Activated T-cell treated with anti-CD3 and anti-CD28 coated beads for 1 hour (primary cell): ENCODE measurements around the gene DPP10.
"Not testable (repeated sequence)": the region's sequence is repeated elsewhere in the genome, so short reads cannot be mapped to it uniquely, and the experiment has no call there.

Experiments
- DNase-seq: peaks from one replicate; pipeline ENCODE4 v3.0.0-alpha.2; 2020; ENCODE audit warnings: low read depth

The DPP10 gene

DNA sequence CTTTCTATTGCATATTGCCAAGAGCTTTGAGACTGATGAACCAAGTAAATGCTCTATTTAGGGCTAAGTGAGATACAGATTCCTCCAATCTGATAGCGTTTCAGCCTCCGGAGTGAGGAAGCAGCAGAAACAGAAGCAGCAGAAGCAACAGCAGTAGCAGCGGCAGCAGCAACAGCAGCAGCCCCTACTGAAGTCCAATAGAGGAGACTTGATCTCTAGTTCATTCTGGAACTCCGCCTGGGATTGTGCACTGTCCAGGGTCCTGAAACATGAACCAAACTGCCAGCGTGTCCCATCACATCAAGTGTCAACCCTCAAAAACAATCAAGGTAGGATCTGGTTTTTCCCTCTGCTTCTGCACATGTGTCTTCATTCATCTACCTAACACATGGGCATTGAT, at the start of gene DPP10:
Gene DPP10, plus strand, starts transcription at position 132 of the 400 bp plus-strand sequence.
- no peak for DNase-seq

- no peak for DNase-seq
Observed at GRCh38 chr2:114400890-114401289, 41.6 kb upstream of the DPP10 start.

DNA sequence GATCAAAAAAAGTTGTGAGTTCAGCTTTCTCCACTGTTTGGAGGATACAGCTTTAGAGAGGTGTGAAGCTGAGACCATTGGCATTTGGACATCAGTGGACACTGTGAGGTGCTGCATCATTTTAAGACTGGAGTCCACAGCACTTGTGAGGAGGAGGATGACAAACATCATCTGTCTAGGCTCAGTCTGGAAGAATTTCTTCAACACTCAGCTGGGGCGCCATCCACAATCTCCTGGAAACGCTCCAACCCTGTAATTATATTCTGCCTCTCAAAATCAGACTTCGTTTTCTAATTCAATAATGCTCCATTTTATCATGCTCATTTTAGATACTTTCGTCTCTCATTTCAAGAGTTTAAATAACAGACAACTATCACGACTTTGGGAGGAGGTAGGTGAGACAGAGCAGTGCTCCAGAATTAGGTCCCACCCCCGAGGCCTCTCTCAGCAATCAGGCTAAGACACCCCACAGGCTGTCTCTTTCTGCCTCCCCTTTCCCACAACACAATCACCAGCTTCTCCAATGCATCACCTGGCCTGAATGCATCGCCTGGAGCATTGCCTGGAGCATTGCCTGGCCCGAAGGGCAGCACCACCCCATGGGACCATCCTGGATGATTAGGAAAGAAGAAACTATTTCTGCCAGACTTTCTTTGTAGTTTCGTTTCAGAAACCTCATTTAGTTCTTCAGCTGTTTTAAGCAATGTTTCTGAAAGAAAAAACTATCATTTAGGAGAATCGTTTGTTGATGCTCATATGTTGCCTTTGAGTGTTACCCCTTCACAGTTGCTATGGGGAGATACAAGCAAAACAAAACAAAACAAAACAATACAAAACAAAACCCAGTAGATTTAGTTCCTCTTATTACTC, 37.0 kb upstream of the DPP10 start:
- DNase-seq, result no peak

- DNase-seq, result no peak
Observed at GRCh38 chr2:114406347-114406746, 36.1 kb upstream of the DPP10 start.

- not testable (repeated sequence) for DNase-seq
Observed at GRCh38 chr2:114407353-114407752, 35.1 kb upstream of the DPP10 start.

DNA sequence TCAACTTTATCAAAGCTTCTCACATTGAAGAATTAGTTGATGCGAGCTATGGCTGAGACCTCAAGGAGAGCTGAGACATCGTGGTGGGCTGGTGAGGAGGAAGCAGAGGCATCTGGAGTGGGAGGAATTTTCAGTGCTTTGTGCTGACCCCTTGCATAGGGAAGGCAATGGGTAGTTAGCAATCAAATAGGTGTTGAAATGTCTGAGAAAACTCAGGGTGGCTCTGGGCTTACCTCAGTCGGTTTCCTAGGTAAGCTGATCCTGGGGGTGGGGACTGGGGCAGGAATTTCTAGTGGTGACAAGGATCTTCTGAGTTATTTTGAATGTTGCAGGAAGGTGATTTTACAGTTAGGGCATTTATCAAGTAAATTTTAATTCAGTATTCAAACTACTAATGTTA, 20.7 kb upstream of the DPP10 start:
- no peak for DNase-seq

DNA sequence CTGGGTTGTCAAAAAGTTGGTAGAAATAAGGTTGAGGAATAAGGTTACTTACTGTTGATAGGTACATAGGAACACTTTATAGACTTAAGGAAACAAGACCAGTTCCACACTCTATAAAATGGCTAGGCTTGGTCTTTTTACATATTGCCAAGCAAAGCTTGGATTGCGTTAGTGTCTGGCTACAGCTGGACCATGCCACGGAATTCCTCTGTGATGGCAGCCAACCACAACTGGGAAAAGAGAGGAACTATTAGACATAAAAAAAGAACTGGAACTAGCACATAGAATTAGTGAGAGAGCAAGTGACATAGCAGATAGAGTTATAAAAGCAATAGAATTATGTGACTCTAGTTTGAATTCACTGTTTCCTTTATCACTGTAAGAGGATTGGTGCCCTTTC, 17.7 kb upstream of the DPP10 start:
- no peak for DNase-seq

GRCh38 chr2:114426756-114427155, 15.7 kb upstream of the DPP10 start:
- DNase-seq, result no peak

- no peak for DNase-seq
Observed at GRCh38 chr2:114436329-114436728, 6.1 kb upstream of the DPP10 start.

DNA sequence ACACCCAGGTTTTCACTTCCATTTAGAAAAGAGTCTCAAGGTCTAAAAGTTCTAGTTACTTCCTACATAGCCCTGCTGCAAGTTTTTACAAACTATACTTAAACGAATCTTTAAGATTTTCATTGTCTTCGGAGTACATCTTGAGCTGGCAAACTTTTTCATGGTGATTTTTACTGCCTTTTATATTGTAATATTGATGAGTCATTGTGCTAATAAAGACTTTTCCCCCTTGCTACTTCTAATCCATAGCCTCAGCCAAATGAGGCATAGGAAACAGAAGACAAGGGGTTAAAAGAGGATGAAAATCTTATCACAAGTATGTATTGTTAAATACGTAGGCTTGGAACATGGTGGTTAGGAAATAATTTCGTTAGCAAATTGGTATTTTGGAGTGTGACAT, 4.1 kb downstream of the DPP10 start:
- no peak for DNase-seq

DNA sequence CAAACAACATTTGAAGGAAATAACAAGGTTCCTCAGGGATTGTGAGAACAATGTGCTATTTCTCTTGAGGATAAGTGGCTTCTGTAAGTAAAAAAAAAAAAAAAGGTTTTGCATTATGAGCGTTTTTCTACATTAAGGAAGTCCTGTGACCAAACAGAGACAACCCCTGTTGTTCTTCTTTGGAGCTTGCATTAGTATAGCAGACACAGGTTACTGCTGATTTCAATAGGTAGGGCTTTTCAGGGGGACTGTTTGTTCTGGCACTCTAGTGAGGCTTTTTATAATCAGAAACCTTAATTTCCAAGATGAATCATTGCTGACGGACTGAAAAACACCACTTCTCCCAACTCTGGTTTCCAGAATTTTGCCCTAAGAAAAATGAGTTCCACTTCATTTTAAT, 8.2 kb downstream of the DPP10 start:
- no peak for DNase-seq

DNA sequence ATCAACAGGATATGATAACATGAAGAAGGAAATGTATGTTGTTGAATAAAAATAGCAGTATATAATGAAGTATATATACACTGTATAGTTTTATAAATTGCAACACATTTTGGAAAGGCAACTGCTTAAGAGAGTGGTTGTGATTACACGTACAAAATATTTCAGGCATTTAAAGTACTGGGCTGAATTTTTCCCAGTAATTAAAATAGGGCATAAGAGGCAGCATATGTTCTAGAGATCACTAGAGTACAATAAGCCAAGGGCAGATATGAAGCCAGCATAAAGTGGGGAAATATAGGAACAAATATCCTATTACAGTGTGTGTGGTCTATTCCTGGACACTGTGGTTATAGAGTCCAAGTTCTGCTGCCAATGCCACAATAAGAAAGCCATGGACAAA, 14.1 kb downstream of the DPP10 start:
- DNase-seq, result no peak

DNA sequence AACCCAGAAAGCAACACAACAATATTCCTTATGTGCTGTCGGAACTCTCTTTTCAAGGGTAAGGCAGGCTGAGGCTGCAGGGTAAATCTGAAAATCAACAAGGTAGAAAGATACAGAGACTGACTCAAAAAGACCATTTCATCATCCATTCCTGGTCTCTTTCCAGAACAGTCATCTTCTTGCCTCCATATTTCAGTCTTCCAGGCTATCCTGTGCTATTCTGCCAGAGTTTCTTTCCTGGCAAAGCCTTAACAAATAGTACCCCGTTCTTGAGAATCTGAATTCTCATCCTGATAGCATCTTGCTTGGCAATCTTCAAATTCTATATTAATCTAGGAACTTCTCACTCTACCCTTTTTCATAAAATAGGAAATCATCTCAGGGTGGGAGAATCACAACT, 15.5 kb downstream of the DPP10 start:
- DNase-seq, result no peak

DNA sequence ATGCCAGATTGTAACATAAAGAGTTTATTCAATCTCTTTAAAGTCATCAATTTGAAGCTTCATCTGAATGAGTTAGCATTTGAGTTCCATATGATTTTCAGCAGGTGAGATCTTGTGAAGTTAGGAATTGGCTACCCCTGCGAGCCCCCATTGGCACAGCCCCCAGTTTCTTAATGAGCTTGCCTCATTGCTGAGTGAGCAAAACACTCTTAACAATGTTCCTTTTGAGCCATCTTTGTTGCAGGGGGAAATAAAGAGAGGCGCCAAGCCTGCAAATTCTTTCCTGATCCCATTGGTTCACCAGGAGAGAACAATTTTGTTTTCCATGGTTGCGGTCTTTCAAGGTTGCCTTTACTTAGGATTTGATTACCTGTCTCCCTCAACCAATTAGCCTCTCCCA, 18.7 kb downstream of the DPP10 start:
- DNase-seq, result no peak

DNA sequence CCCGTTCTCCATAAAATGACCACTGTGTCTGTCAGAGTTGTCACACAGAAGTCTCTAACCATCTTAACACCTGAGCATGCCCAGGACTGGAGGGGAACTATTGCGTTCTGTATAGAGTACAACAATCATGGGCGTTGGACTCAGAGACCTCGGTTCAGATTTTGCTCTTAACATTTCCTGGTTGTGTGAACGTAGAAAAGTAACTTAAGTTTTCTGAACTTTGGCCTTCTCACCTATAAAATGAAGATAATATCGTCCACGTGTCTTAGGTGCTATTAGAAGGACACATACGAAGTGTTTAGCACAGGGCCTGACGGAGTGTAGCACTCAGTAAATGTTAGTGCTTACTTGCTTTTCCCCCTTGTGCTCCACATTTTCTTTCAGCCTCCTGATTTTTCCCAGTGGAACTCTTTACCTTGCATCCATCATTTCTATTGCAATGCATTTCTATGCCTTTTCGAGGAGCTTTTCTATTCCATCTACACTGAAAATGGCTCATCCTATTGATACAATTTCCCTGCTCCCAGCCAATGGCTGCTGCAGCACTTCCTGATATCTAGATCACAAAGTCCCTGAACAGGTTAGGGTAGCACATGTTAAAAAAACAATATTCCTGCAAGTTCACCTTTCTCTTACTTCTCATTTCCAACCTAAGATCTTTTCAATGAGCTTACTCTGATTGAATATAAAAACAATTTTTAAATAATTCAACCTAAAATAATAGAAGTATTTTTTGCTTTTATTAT, 22.7 kb downstream of the DPP10 start:
- DNase-seq, result no peak

- DNase-seq, result no peak
Observed at GRCh38 chr2:114468343-114468742, 25.9 kb downstream of the DPP10 start.

- DNase-seq, result no peak
Observed at GRCh38 chr2:114472246-114472645, 29.8 kb downstream of the DPP10 start.

- no peak for DNase-seq
Observed at GRCh38 chr2:114472726-114473125, 30.3 kb downstream of the DPP10 start.

DNA sequence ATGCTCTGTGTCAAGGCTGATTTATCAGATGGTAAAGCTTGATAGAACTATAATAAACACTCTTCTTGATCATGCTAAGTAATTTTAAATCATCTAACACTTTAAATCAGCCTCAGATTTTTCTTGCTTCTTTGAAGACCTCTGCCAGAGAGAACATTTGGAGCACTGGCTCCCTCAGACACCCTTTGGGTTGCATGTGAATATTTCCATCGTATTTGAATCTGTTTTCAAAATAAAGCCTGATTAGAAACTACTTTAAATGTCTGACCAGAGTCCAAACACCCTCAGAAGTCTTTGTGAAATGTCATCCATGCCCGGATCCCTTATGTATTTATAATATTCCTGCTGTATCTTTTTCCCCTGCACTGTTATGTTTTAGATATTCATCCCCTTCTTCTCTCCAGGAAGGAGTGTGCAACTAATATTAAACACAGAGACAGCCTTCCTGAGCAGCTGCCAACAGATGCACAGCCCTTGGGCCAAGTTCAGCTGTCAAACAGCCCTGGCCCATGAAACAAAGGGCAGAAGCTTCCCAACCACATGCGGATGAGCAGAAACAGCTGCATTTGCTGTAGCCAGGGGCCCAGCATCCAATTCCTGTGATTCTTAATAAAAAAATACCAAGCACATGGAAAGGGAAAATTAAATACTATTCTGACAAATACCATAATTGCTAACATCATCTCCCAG, 46.5 kb downstream of the DPP10 start:
- DNase-seq, result no peak

DNA sequence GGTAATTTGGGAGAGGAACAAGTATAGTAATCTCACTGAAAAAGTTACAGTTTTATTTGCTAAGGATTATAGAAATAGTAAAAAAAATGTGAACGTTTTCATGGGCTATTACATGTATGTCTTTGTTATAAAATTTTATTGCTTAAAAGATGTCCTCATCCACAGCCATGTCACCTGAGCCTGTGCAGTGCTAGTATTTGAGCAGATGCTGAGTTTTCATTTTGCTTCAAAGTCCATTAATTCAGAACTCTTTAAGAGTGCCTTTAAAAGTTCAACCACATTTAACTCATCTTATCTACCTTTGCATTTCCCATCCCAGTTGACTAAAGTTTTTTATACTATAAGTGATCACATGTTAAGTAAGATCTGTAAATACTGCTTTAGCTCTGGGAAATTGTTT, 52.6 kb downstream of the DPP10 start:
- no peak for DNase-seq

DNA sequence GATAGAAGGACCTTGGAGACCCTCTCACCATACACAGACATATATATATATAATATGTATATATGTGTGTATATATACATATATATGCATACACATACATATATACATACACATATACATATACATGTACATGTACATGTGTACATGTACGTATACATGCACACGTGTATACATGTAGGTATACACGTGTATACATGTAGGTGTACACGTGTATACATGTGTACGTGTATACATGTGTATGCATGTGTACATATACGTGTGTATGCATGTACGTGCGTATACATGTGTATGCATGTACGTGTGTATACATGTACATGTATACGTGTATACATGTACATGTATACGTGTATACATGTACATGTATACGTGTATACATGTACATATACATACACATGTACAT, 54.5 kb downstream of the DPP10 start:
- no peak for DNase-seq

DNA sequence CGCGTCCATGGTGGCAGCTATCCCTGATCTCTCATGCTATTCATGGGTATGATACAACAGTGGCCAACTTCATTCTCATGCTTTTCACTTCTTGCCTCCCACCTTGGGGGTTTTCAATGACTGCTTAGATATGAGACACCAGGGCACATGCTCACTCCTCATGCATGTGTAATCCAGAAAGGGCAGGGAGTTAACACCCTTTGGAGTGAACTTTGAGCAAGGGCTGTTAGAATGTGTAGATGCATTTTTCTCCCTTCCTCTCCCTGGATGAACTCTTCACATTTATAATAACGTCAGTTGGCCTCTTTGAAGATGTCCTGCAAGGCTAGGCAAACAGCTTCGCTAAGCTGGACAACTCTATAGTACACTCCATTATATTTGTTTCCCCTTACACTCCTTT, 56.7 kb downstream of the DPP10 start:
- DNase-seq, result no peak

- DNase-seq, result no peak
Observed at GRCh38 chr2:114507744-114508143, 65.3 kb downstream of the DPP10 start.
